Endodermal cell (in vitro differentiated cells): Measurements from ENCODE around the gene STIM1. TPM values are rescaled to one million over a fixed set of nuclear protein-coding genes. Genes with fewer than 3 reads are reported as not detected.

ENCODE experiments used
- DNase-seq: peaks from one replicate; pipeline ENCODE4 v3.0.0-alpha.2; 2017
- H3K27ac ChIP-seq: 2 replicates; pipeline ENCODE4 v1.5.1; 2013; ENCODE audit warnings: mild to moderate bottlenecking, low read depth, low read length, moderate library complexity
- H3K27me3 ChIP-seq: 2 replicates; pipeline ENCODE4 v1.6.1; 2013; ENCODE audit warnings: mild to moderate bottlenecking, low read length, moderate library complexity; ENCODE audit not compliant: insufficient read depth, control insufficient read depth, poor library complexity, severe bottlenecking
- H3K36me3 ChIP-seq: 2 replicates; pipeline ENCODE4 v1.7.0; 2013; ENCODE audit warnings: mild to moderate bottlenecking, low read length, moderate library complexity; ENCODE audit not compliant: control insufficient read depth, insufficient read depth
- H3K4me1 ChIP-seq: one replicate; pipeline ENCODE4 v1.7.0; 2013; ENCODE audit warnings: low read length; ENCODE audit not compliant: control insufficient read depth, insufficient read depth
- H3K4me3 ChIP-seq: 2 replicates; pipeline ENCODE4 v1.5.1; 2013; ENCODE audit warnings: mild to moderate bottlenecking, low read length, moderate library complexity
- H3K9ac ChIP-seq: 2 replicates; pipeline ENCODE4 v1.6.1; 2013; ENCODE audit warnings: mild to moderate bottlenecking, low read length, moderate library complexity; ENCODE audit not compliant: poor library complexity, severe bottlenecking; ENCODE audit errors: extremely low read depth
- H3K9me3 ChIP-seq: 2 replicates; pipeline ENCODE4 v1.6.1; 2013; ENCODE audit warnings: mild to moderate bottlenecking, low read length, moderate library complexity; ENCODE audit not compliant: control insufficient read depth
- H3K27ac Mint-ChIP-seq: 2 replicates; pipeline ENCODE4 v1.8.0; 2020; ENCODE audit warnings: mixed read lengths
- H3K27me3 Mint-ChIP-seq: 2 replicates; pipeline ENCODE4 v1.8.0; 2021; ENCODE audit warnings: mild to moderate bottlenecking, mixed read lengths; ENCODE audit not compliant: insufficient read depth
- H3K36me3 Mint-ChIP-seq: 2 replicates; pipeline ENCODE4 v1.8.0; 2020; ENCODE audit warnings: low read depth, mixed read lengths
- H3K4me1 Mint-ChIP-seq: 2 replicates; pipeline ENCODE4 v1.8.0; 2020; ENCODE audit warnings: mixed read lengths
- H3K4me3 Mint-ChIP-seq: 2 replicates; pipeline ENCODE4 v1.8.0; 2020; ENCODE audit warnings: mild to moderate bottlenecking, moderate library complexity, mixed read lengths
- H3K9me3 Mint-ChIP-seq: 2 replicates; pipeline ENCODE4 v1.8.0; 2020; ENCODE audit warnings: mild to moderate bottlenecking, mixed read lengths
- CTCF ChIP-seq: fragments of 200-600 bp; sonication (generic); conservative IDR thresholded peaks from 2 replicates; pipeline ENCODE4 v1.5.0; 2021; ENCODE audit warnings: antibody characterized with exemption, mild to moderate bottlenecking
- WGBS, 2 experiments: methylation state at CpG; one replicate each; pipeline versions ENCODE4 v1.1.5 to v1.1.7; 2013; ENCODE audit warnings: missing lambda C conversion rate in 2 of 2, mixed read lengths in 1 of 2; ENCODE audit not compliant: insufficient coverage in 1 of 2, insufficient read length in 1 of 2; 5-methylcytosine and 5-hydroxymethylcytosine counted together
- total RNA-seq, 2 donors: library from RNA; stranded (reverse); fragmentation: NEBNext Ultra II Directional in 1 of 2; extraction: Animal tissue kit (Norgen Biotek cat#: 25700) in 1 of 2; gene quantifications; 2 replicates in 1 of 2; 3 replicates in 1 of 2; pipeline ENCODE4 v1.2.1, GENCODE V29; 2021

The STIM1 gene
- total RNA-seq, 2 donors from 2014 or later, result 20.9 to 27.9 TPM

- no peaks in the 10 kb centered on the region for H3K27me3 Mint-ChIP-seq
- H3K4me3 Mint-ChIP-seq, result no peak overlapping the region
- Histone ChIP-seq H3K27ac (no peak overlapping the region), H3K27me3 (no peaks in the 10 kb centered on the region), H3K9ac (no peak overlapping the region), H3K9me3 (no peaks in the 10 kb centered on the region), H3K36me3 (peaks cover 70% of the 10 kb centered on the region), H3K4me3 (no peak overlapping the region), H3K4me1 (no peaks in the 10 kb centered on the region)
- peaks cover 2% of the 10 kb centered on the region for H3K4me1 Mint-ChIP-seq
- 100% methylated on average over 1 of the region's 1 CpG; no CpG with 5 or more reads in 1 of the 2 experiments for WGBS, 2 experiments
- no peak for DNase-seq
- peaks cover 55% of the 10 kb centered on the region for H3K36me3 Mint-ChIP-seq
- H3K9me3 Mint-ChIP-seq, result no peaks in the 10 kb centered on the region
- no peak for TF ChIP-seq CTCF
- no peak overlapping the region for H3K27ac Mint-ChIP-seq
These were observed 250.5 kb downstream of the STIM1 start for GRCh38 chr11:4105916-4106315.

- Histone ChIP-seq H3K4me1 (no peaks in the 10 kb centered on the region), H3K36me3 (peaks cover 74% of the 10 kb centered on the region), H3K27ac (no peak overlapping the region), H3K9ac (no peak overlapping the region), H3K4me3 (no peak overlapping the region), H3K27me3 (no peaks in the 10 kb centered on the region), H3K9me3 (no peaks in the 10 kb centered on the region)
- 100% methylated on average over 4 of the region's 5 CpGs; no CpG with 5 or more reads in 1 of the 2 experiments for WGBS, 2 experiments
- Mint-ChIP-seq H3K27ac (no peak overlapping the region), H3K4me1 (peaks cover 2% of the 10 kb centered on the region), H3K27me3 (no peaks in the 10 kb centered on the region), H3K4me3 (no peak overlapping the region), H3K9me3 (no peaks in the 10 kb centered on the region), H3K36me3 (peaks cover 55% of the 10 kb centered on the region)
- TF ChIP-seq CTCF, result no peak
- DNase-seq, result no peak
These were observed 256.4 kb downstream of the STIM1 start for GRCh38 chr11:4111834-4112233.

- Histone ChIP-seq H3K27ac (no peak overlapping the region), H3K4me3 (no peak overlapping the region), H3K9ac (no peak overlapping the region), H3K9me3 (no peaks in the 10 kb centered on the region), H3K27me3 (no peaks in the 10 kb centered on the region), H3K36me3 (peaks cover 67% of the 10 kb centered on the region), H3K4me1 (no peaks in the 10 kb centered on the region)
- H3K36me3 Mint-ChIP-seq, result peaks cover 46% of the 10 kb centered on the region
- no peak for TF ChIP-seq CTCF
- H3K27me3 Mint-ChIP-seq, result no peaks in the 10 kb centered on the region
- no peaks in the 10 kb centered on the region for H3K9me3 Mint-ChIP-seq
- H3K4me1 Mint-ChIP-seq, result no peaks in the 10 kb centered on the region
- no peak for DNase-seq
- 87 to 100% methylated on average over 2 of the region's 2 CpGs for WGBS, 2 experiments
- H3K4me3 Mint-ChIP-seq, result no peak overlapping the region
- no peak overlapping the region for H3K27ac Mint-ChIP-seq
These were observed 259.7 kb downstream of the STIM1 start for GRCh38 chr11:4115128-4115527.
